GM21737 (cell line): Measurements from ENCODE around the gene KLHDC9.
A peak's percentile ranks its signal among the peaks of the same experiment; 100 is the strongest.

Experiments used
- ATAC-seq: cut with Tn5 transposase; IDR thresholded peaks from one replicate; pipeline ENCODE4 v1.9.1; 2021; ENCODE audit warnings: mild to moderate bottlenecking, moderate library complexity; ENCODE audit not compliant: unreplicated experiment

Gene KLHDC9

DNA sequence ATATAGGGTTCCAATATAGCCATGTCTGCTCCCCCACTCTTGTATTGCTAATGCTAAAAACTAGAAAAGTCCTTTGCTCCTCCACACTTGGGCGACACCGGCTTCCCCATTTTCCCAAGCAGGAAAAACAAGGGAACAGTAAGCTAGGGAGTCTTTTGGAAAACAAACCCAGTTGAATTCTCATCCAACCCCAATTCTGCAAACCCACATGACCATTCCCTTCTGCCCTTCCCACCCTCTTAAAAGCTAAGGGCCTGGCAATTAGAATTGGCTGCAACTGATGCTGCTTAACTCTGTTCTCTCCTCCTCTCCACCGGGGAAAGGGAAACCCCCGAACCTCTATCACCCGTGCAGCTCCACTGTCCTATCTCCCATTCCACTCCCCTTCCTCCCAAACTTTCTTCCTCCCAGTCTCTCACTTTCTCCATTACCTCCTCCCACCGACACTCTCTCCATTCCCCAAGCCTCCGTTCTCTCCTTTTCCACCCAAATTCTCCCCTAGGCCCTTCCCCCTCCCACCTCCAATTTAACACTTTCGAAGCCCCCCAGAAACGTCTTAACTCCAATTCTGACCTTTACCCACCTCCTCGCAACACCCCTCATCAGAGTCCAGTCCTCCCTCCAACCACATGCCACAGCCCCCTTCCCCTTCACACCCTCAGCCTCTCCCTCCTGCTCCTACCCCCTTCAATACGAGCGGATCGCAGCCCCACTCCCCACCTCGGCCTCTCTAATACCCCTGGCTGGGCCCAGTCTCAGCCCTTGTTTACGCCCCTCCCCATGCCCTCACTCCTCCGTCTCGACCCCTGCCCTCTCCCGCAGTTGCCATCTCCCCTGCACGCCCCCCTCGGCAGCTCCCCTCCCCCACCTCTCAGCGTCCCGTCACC lies 33.6 kb downstream of the KLHDC9 start:
- no peak for ATAC-seq

DNA sequence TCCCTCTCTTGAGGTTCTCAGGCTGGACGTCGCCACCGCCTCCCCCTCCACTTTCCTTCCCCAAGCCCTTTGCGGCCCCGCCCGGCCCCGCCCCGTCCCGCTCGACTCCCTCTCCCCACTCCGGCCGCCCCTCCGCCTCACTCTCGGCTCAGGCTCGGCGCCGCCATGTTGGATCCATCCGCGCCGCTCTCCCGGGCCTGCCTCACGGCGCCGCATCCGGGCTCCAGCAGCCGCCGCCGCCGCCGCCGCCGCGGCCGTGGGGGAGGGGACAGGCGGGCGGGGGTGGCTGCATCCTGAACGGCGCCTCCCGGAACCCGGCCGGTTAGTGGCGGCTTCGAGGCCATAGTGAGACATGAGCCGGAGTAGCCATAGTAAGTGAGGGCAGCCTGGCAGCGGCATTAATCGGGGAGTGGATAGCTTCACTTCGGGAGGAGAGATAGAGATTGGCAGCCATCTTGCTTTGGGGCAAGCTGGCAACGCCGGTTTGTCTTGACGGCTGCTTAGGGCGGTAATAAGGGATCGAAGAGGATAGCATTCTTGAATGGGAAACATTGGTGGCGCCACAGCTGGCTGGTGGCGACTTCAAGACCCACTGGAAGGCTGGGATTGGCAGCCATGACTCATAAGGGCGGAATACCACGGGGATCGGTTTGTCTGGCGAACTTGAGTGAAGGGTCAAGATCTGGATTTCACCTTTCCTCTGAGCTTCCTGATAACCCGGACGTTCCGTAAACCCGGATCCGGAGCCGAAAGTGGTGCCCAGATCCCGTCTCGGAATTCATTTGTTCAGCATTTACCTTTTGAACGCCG lies 34.5 kb downstream of the KLHDC9 start, which contains the start of gene DEDD:
DEDD (minus strand) TSS at position 258 of the 810 bp plus-strand sequence. CDS start 8,205 bp downstream, outside the sequence.
- ATAC-seq: peak; percentile 90

DNA sequence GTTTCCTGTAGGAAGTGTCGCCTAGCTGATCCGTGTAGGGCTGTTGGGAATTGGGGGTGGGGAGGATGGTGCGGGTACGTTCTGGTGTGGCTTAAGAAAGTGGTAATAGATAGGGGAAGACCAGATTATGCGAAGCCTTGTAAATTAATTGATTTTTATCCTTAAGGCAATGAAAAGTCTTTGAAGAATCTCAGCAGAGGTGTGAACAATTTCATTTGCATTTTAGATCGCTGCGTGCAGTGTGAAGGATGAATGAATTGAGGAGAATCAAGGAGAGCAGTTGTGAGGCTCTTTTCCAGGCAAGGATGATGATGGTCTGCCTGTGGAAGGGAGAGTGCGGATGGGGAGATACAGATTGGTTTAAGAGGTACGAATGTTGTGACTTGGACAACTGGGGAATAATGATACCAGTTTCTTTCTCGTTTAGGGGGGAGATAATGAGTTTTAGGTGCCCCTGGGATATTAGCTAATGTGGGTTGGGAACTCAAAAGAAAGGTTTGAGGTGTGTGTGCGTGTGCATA lies 35.1 kb downstream of the KLHDC9 start:
- peak; percentile 24 for ATAC-seq

DNA sequence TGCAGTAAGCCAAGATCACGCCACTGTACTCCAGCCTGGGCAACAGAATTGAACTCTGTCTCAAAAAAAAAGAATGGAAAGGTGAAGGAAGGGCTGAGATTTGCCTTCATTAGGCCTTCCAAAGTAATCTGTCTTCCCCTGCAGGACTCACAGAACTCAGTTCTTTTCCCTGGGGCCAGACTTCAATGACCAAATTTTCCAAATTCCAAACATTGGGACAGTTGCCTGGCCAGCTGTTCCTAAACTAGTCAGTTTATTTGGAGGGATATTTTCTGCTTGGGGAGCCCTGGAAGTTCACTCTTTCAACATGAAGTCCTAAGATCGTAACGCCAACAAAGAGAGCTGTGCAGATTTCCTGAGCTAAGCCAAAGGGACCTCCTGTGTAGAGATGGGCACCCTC lies 39.7 kb downstream of the KLHDC9 start:
- no peak for ATAC-seq

DNA sequence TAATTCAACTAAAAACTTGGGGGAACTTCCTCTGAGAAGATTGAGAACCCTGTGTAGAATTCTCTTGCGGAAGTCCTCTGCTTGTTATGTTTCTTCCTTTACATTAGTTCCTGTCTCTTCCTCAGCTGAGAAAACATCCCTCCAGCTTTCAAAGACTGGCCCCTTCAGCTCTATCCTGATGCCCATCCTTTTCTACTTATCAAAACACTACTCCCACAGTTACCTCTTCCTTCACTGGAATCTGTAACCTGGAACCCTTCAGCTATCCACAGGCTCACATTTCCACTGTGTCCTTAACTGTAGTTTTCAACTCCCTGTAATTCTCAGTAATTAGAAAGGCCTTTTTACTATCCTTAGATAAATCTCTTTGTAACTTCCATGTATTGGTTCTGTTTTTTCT lies 40.3 kb downstream of the KLHDC9 start:
- ATAC-seq: no peak

DNA sequence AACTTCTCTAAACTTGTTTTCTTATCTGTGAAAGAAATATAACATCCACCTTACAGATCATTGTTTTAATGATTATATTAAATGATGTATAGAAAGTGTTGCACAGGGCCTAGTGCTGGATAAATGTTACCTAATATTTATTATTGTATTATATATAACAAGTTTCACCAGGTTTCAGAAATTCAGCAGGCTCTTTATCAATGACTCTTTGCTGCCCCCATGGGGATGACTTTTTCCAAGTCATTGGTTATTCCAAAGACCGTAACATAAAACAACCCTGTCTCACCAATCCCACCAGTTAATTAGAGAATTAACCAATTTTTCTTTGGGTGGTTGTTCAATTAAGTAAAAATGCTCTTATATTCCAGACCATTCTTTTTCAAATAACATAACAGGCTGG lies 41.6 kb downstream of the KLHDC9 start:
- no peak for ATAC-seq

DNA sequence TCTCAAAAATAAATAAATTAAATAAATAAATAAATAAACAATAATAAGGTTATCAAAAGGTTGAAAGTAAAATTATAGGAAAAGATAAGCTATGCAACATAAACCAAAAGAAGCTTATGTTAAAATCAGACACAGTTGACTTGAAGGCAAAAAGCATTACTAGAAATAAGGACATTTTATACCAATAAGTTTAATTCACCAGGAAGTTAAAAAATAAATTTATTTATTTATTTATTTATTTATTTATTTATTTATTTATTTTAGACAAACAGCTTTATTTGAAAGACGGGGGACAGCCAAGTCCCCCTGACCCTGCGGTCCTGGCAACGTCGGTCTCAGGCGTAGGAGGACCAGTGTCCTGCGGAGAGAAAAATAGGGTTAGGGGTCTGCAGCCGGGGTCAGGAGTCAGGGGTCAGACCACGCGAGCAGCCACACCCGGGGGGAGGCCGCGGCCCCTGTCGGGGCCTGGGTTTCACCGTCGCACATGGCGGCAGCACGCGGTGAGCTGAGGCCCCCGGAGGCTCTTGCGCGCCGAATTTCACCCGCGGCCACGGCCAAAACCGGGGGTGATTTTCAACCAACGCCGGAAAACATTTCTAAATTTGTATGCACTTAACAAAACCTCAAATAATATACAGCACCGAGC lies 42.7 kb downstream of the KLHDC9 start:
- ATAC-seq: no peak

DNA sequence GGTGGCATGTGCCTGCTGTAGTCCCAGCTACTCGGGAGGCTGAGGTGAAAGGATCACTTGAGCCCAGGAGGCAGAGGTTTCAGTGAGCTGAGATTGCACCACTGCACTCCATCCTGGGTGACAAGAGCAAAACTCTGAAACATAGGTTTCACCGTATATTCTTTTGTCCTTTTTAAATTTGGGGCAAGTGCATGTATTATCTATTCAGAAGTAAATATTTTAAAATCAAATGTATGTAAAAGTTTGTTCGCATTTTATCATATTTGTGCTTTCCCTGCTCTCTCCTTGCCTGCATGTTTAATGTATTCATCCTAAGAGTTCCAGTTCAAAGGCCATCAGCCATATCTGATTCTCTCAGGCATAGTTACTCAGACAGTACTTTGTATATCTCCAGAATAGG lies 47.7 kb downstream of the KLHDC9 start:
- no peak for ATAC-seq
